Caco-2 (cell line): ENCODE data around the gene CAPG. TPM values are rescaled to one million over a fixed set of nuclear protein-coding genes. Genes with fewer than 3 reads are reported as not detected.

Source experiments
- Bru-seq: library from RNA; stranded (reverse); fragments of 400-500 nt; gene quantifications from one replicate; lab custom pipeline; 2021; lab: Mats Ljungman, UMichigan
- BruChase-seq, 2 experiments: library from RNA; stranded (reverse); fragments of 400-500 nt; gene quantifications; one replicate each; lab custom pipeline; 2021; lab: Mats Ljungman, UMichigan
- BruUV-seq: library from RNA; stranded (reverse); fragments of 400-500 nt; replicated peaks from 2 replicates; lab custom pipeline; 2021; lab: Mats Ljungman, UMichigan
- CTCF ChIA-PET: fragments of 300-600 bp; sonication (Branson Sonifier 250); formaldehyde crosslinking; loops from one replicate; lab custom pipeline; 2022; ENCODE audit warnings: antibody characterized with exemption; lab: Charles Lee
- POLR2A ChIA-PET: fragments of 300-600 bp; sonication (Branson Sonifier 250); formaldehyde crosslinking; loops from one replicate; lab custom pipeline; 2022; ENCODE audit warnings: antibody characterized with exemption; lab: Charles Lee
- DNase-seq, 2 experiments: peaks; one replicate each; pipeline versions ENCODE4 v3.0.0 to v3.0.0-alpha.2; 2020 to 2022
- H3K27me3 ChIP-seq: replicated peaks from 2 replicates; pipeline ENCODE4 v1.6.0; 2011; ENCODE audit warnings: low read length; ENCODE audit not compliant: control insufficient read depth, insufficient read depth
- H3K36me3 ChIP-seq: 2 replicates; pipeline ENCODE4 v1.5.1; 2011; ENCODE audit warnings: low read length; ENCODE audit not compliant: control insufficient read depth, insufficient read depth
- H3K4me1 ChIP-seq: fragments of 250-450 bp; sonication (Bioruptor Pico); 2 replicates; pipeline ENCODE4 v1.5.1; 2020; ENCODE audit warnings: mild to moderate bottlenecking
- H3K4me3 ChIP-seq: 2 replicates; pipeline ENCODE4 v1.5.1; 2011; ENCODE audit warnings: low read depth, mild to moderate bottlenecking, control low read depth, low read length
- H3K9me3 ChIP-seq: fragments of 250-450 bp; sonication (Bioruptor Pico); 2 replicates; pipeline ENCODE4 v1.5.1; 2020; ENCODE audit warnings: mild to moderate bottlenecking, moderate library complexity
- H3K27ac Mint-ChIP-seq: one replicate; pipeline ENCODE4 v1.8.0; 2022; ENCODE audit warnings: mixed read lengths; ENCODE audit not compliant: unreplicated experiment
- H3K27me3 Mint-ChIP-seq: one replicate; pipeline ENCODE4 v1.8.0; 2022; ENCODE audit warnings: mixed read lengths; ENCODE audit not compliant: insufficient read depth, unreplicated experiment
- H3K36me3 Mint-ChIP-seq: one replicate; pipeline ENCODE4 v1.8.0; 2022; ENCODE audit warnings: mild to moderate bottlenecking, mixed read lengths; ENCODE audit not compliant: insufficient read depth, unreplicated experiment
- H3K4me1 Mint-ChIP-seq: one replicate; pipeline ENCODE4 v1.8.0; 2022; ENCODE audit warnings: low read depth, mixed read lengths; ENCODE audit not compliant: unreplicated experiment
- H3K4me3 Mint-ChIP-seq: one replicate; pipeline ENCODE4 v1.8.0; 2022; ENCODE audit warnings: mild to moderate bottlenecking, moderate library complexity, mixed read lengths; ENCODE audit not compliant: unreplicated experiment
- H3K9me3 Mint-ChIP-seq: one replicate; pipeline ENCODE4 v1.8.0; 2022; ENCODE audit warnings: mixed read lengths; ENCODE audit not compliant: unreplicated experiment
- CTCF ChIP-seq, 2 experiments: fragments of 200-600 bp in 1 of 2; IDR thresholded peaks; 1 replicate in 1 of 2; 2 replicates in 1 of 2; pipeline versions ENCODE4 v1.5.1 to v1.8.0; 2011 to 2022; ENCODE audit warnings: antibody characterized with exemption in 1 of 2, control low read depth in 1 of 2, inconsistent platforms in 1 of 2, low read depth in 1 of 2, low read length in 1 of 2, mild to moderate bottlenecking in 1 of 2, moderate library complexity in 1 of 2; ENCODE audit not compliant: insufficient read depth in 1 of 2, severe bottlenecking in 1 of 2, unreplicated experiment in 1 of 2
- intact Hi-C: fragments of 100-400 bp; cut with micrococcal nuclease; formaldehyde crosslinking; loops from one replicate; pipeline ENCODE4 v1.10.0; 2022; ENCODE audit not compliant: unreplicated experiment
- long read RNA-seq: library from polyadenylated mRNA; stranded (forward); transcript quantifications from one replicate; pipeline ENCODE4 v2.0.0, GENCODE V29; 2022
- total RNA-seq: library from RNA; stranded (reverse); gene quantifications from 2 replicates; pipeline ENCODE4 v1.2.3, GENCODE V29; 2022

CAPG gene
- total RNA-seq (6.2 and 10.0 TPM in 2 replicates), Bru-seq, nascent RNA (percentile 31 among the genes with signal in this experiment), BruChase-seq, experiment 1, labeled RNA remaining after a 2-hour chase (percentile 17 among the genes with signal in this experiment), BruChase-seq, experiment 2, labeled RNA remaining after a 6-hour chase (percentile 24 among the genes with signal in this experiment)
- long read RNA-seq, partial matches to known transcripts, result 0 of 6 reads
- long read RNA-seq, other reads (novel, unspliced or antisense), result 3 of 6 reads

- Histone ChIP-seq H3K36me3 (no peaks in the 10 kb centered on the region), H3K27me3 (no peaks in the 10 kb centered on the region), H3K4me1 (no peaks in the 10 kb centered on the region; the same call in 1 of the 2 replicates), H3K9me3 (no peaks in the 10 kb centered on the region), H3K4me3 (no peak within 1 kb of the TSS)
- peaks cover 9% of the 10 kb centered on the region for H3K4me1 Mint-ChIP-seq
- no peak for TF ChIP-seq CTCF (IDR thresholded peaks at IDR 0.05; ENCODE audit: insufficient read depth in 1 of 2, low read depth in 1 of 2, low read length in 1 of 2, severe bottlenecking in 1 of 2, unreplicated experiment in 1 of 2)
- CTCF ChIA-PET, result no interaction called here
- H3K27me3 Mint-ChIP-seq, result no peaks in the 10 kb centered on the region
- no TSS peak for BruUV-seq
- no peaks in the 10 kb centered on the region for H3K9me3 Mint-ChIP-seq
- no peak within 1 kb of the TSS for H3K27ac Mint-ChIP-seq
- intact Hi-C loops, result loop anchor here (10.0 kb wide), 1 partner anchor 345 kb away; no protein-coding TSS in a partner anchor
- H3K36me3 Mint-ChIP-seq, result no peaks in the 10 kb centered on the region
- peak in 1 of 2 experiments; percentile 24 for DNase-seq
- H3K4me3 Mint-ChIP-seq, result no peak within 1 kb of the TSS
- POLR2A ChIA-PET, result no interaction called here
Observed at GRCh38 chr2:85409845-85410583, at the start of gene CAPG. Gene CAPG (minus strand): TSS chr2:85410366. CDS start chr2:85402145, 8,221 bp downstream.

GRCh38 chr2:85459771-85460170, 49.6 kb upstream of the CAPG start:
- intact Hi-C loops, result no loop called here
- Mint-ChIP-seq H3K4me3 (no peak overlapping the region), H3K27me3 (no peaks in the 10 kb centered on the region), H3K27ac (no peak overlapping the region), H3K4me1 (peaks cover 15% of the 10 kb centered on the region), H3K36me3 (no peaks in the 10 kb centered on the region), H3K9me3 (no peaks in the 10 kb centered on the region)
- TF ChIP-seq CTCF (IDR thresholded peaks at IDR 0.05; ENCODE audit: insufficient read depth in 1 of 2, low read depth in 1 of 2, low read length in 1 of 2, severe bottlenecking in 1 of 2, unreplicated experiment in 1 of 2), result no peak
- H3K4me1 ChIP-seq, result peaks cover 10% of the 10 kb centered on the region
- CTCF ChIA-PET, result no interaction called here
- POLR2A ChIA-PET, result no interaction called here
- no peaks in the 10 kb centered on the region for H3K36me3 ChIP-seq
- no TSS peak for BruUV-seq
- no peak overlapping the region for H3K4me3 ChIP-seq
- no peaks in the 10 kb centered on the region for H3K27me3 ChIP-seq
- H3K9me3 ChIP-seq, result no peaks in the 10 kb centered on the region
- DNase-seq, result no peak

- no peaks in the 10 kb centered on the region for H3K36me3 Mint-ChIP-seq
- intact Hi-C loops, result no loop called here
- H3K9me3 ChIP-seq, result no peaks in the 10 kb centered on the region
- H3K9me3 Mint-ChIP-seq, result no peaks in the 10 kb centered on the region
- no peak overlapping the region for H3K4me3 Mint-ChIP-seq
- POLR2A ChIA-PET, result no interaction called here
- H3K27me3 Mint-ChIP-seq, result no peaks in the 10 kb centered on the region
- no TSS peak for BruUV-seq
- H3K4me1 ChIP-seq, result peaks cover 10% of the 10 kb centered on the region
- H3K27ac Mint-ChIP-seq, result no peak overlapping the region
- TF ChIP-seq CTCF (IDR thresholded peaks at IDR 0.05; ENCODE audit: insufficient read depth in 1 of 2, low read depth in 1 of 2, low read length in 1 of 2, severe bottlenecking in 1 of 2, unreplicated experiment in 1 of 2), result no peak
- DNase-seq, result no peak
- H3K36me3 ChIP-seq, result no peaks in the 10 kb centered on the region
- CTCF ChIA-PET, result no interaction called here
- no peak overlapping the region for H3K4me3 ChIP-seq
- H3K4me1 Mint-ChIP-seq, result peaks cover 15% of the 10 kb centered on the region
- no peaks in the 10 kb centered on the region for H3K27me3 ChIP-seq
Observed at GRCh38 chr2:85458601-85459563, 48.7 kb upstream of the CAPG start.
